Keratinocyte (primary cell): Measurements from ENCODE around the gene DBNL. TPM values are rescaled to one million over a fixed set of nuclear protein-coding genes. Genes with fewer than 3 reads are reported as not detected.

Source experiments
- DNase-seq: peaks from one replicate; pipeline ENCODE4 v3.0.0-alpha.2; 2011; ENCODE audit warnings: low read depth, missing footprints, low spot score
- FAIRE-seq: peaks from 2 replicates; lab custom pipeline; 2011; peaks lifted over from hg19 to GRCh38; lab: Jason Lieb, UNC
- H2AFZ ChIP-seq: 2 replicates; pipeline ENCODE4 v1.6.0; 2012; ENCODE audit warnings: low read length, control low read depth, inconsistent platforms; ENCODE audit not compliant: control insufficient read depth
- H3K27ac ChIP-seq: 2 replicates; pipeline ENCODE4 v1.5.1; 2011; ENCODE audit warnings: low read length; ENCODE audit not compliant: control insufficient read depth, insufficient read depth
- H3K27me3 ChIP-seq: 3 replicates; pipeline ENCODE4 v1.6.0; 2011; ENCODE audit warnings: low read length; ENCODE audit not compliant: control insufficient read depth, insufficient read depth; ENCODE audit errors: extremely low read depth
- H3K36me3 ChIP-seq, 2 experiments: 2 replicates in 1 of 2; 3 replicates in 1 of 2; pipeline ENCODE4 v1.5.1; 2011; ENCODE audit warnings: low read length in 2 of 2, mild to moderate bottlenecking in 1 of 2; ENCODE audit not compliant: control insufficient read depth in 2 of 2, insufficient read depth in 2 of 2; ENCODE audit errors: extremely low read depth in 1 of 2
- H3K4me1 ChIP-seq: 3 replicates; pipeline ENCODE4 v1.5.1; 2011; ENCODE audit warnings: low read length; ENCODE audit not compliant: control insufficient read depth, insufficient read depth; ENCODE audit errors: extremely low read depth
- H3K4me2 ChIP-seq: 3 replicates; pipeline ENCODE4 v1.6.0; 2011; ENCODE audit warnings: low read depth, low read length; ENCODE audit not compliant: control insufficient read depth, insufficient read depth; ENCODE audit errors: extremely low read depth
- H3K4me3 ChIP-seq, 3 experiments: fragments of 200-600 bp in 1 of 3; sonication (generic) in 1 of 3; 2 replicates in 2 of 3; 3 replicates in 1 of 3; pipeline ENCODE4 v1.5.1; 2011 to 2016; ENCODE audit warnings: low read length in 3 of 3, mild to moderate bottlenecking in 3 of 3, control low read depth in 2 of 3, inconsistent platforms in 1 of 3, low read depth in 1 of 3, mixed read lengths in 1 of 3, mixed run types in 1 of 3, moderate library complexity in 1 of 3; ENCODE audit not compliant: control insufficient read depth in 2 of 3, insufficient read depth in 2 of 3; ENCODE audit errors: extremely low read depth in 1 of 3
- H3K79me2 ChIP-seq: 2 replicates; pipeline ENCODE4 v1.6.0; 2012; ENCODE audit warnings: low read length; ENCODE audit not compliant: control insufficient read depth, insufficient read depth
- H3K9ac ChIP-seq: 3 replicates; pipeline ENCODE4 v1.6.0; 2011; ENCODE audit warnings: low read length; ENCODE audit not compliant: control insufficient read depth, insufficient read depth; ENCODE audit errors: extremely low read depth
- H3K9me1 ChIP-seq: 3 replicates; pipeline ENCODE4 v1.6.0; 2011; ENCODE audit warnings: low read length; ENCODE audit not compliant: control insufficient read depth, insufficient read depth; ENCODE audit errors: extremely low read depth
- H3K9me3 ChIP-seq: 2 replicates; pipeline ENCODE4 v1.5.1; 2012; ENCODE audit warnings: low read depth, low read length; ENCODE audit not compliant: control insufficient read depth
- H4K20me1 ChIP-seq: 3 replicates; pipeline ENCODE4 v1.6.0; 2011; ENCODE audit warnings: low read length; ENCODE audit not compliant: control insufficient read depth, insufficient read depth; ENCODE audit errors: extremely low read depth
- EZH2 ChIP-seq: IDR thresholded peaks from one replicate; pipeline ENCODE4 v1.6.1; 2012; ENCODE audit warnings: inconsistent platforms, mild to moderate bottlenecking, low read length, moderate library complexity
- dilution Hi-C: fragments of 300-500 bp; cut with MboI; formaldehyde crosslinking; loops from one replicate; pipeline ENCODE4 v1.7.0; 2020; ENCODE audit warnings: low sequenced_read_pairs; ENCODE audit not compliant: extremely low pct_ligation_motif_present
- polyA plus RNA-seq, 5 experiments: library from polyadenylated mRNA; depleted of rRNA in 3 of 5; stranded (reverse) in 3 of 5; stranded (forward) in 1 of 5; unstranded in 1 of 5; fragments of >200 nt; gene quantifications; 1 replicate in 1 of 5; 2 replicates in 3 of 5; 3 replicates in 1 of 5; pipeline versions ENCODE4 v1.2.1 to v1.2.3, GENCODE V29; 2011 to 2012; ENCODE audit warnings: missing spikeins in 2 of 5, low read depth in 1 of 5, low replicate concordance in 1 of 5
- TF ChIP-seq, protein P1 (sequence below), 3 experiments: IDR thresholded peaks in 1 of 3; conservative IDR thresholded peaks in 1 of 3; optimal IDR thresholded peaks in 1 of 3; 2 replicates in 2 of 3; 3 replicates in 1 of 3; pipeline versions ENCODE3 to v1.5.1; 2011; ENCODE audit warnings: low read length in 3 of 3, mild to moderate bottlenecking in 3 of 3, moderate library complexity in 2 of 3, control low read depth in 1 of 3, inconsistent platforms in 1 of 3; ENCODE audit not compliant: insufficient read depth in 2 of 3; ENCODE audit errors: extremely low read depth in 1 of 3

Gene DBNL
- polyA plus RNA-seq, 1 donor (not counting 4 experiments of a cell fraction or from before 2014, with no cell fraction given): 76.1 TPM

DNA sequence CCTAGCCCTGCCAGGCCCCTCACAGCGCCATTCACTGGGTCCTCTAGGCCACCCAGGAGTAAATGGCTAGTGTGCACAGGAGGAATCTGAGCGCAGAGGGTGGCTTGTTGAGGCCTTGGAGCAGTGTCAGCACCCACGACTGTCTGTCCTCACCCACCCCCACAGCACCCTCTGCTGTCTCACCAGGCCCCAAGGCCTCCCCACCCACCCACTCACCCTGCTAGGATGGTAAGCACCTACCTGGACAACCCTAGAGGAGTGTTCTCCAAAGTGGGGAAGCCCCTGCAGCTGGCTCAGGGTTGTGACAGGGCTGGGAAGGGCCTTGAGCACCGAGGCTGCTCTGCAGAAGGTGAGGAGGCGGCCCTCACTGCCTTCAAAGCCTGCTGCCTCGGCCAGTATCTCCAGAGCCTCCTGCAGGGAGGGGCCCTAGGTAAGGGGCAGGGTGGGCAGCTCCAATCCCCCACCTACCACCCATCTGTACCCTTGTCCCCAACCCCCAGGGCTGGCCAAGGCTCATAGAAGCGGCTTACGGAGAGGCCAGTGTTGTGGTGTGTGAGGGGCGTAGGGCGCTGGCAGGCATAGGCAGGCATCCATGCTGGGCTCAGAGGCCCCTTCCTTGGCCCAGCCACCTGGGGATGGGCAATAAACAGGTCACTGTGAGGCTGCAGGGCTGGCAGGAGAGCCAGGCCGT lies 35.0 kb downstream of the DBNL start:
- H3K4me3 ChIP-seq: no peak overlapping the region
- H3K36me3 ChIP-seq: peaks cover 6 to 27% of the 10 kb centered on the region in 2 experiments
- H3K79me2 ChIP-seq: no peaks in the 10 kb centered on the region
- no peak for DNase-seq
- no peak overlapping the region for H3K9ac ChIP-seq
- H3K4me2 ChIP-seq: no peak overlapping the region
- no peak overlapping the region for H2AFZ ChIP-seq
- dilution Hi-C loops: no loop called here
- no peak for FAIRE-seq
- H3K4me1 ChIP-seq: peaks cover 3% of the 10 kb centered on the region
- TF ChIP-seq, protein P1, sequence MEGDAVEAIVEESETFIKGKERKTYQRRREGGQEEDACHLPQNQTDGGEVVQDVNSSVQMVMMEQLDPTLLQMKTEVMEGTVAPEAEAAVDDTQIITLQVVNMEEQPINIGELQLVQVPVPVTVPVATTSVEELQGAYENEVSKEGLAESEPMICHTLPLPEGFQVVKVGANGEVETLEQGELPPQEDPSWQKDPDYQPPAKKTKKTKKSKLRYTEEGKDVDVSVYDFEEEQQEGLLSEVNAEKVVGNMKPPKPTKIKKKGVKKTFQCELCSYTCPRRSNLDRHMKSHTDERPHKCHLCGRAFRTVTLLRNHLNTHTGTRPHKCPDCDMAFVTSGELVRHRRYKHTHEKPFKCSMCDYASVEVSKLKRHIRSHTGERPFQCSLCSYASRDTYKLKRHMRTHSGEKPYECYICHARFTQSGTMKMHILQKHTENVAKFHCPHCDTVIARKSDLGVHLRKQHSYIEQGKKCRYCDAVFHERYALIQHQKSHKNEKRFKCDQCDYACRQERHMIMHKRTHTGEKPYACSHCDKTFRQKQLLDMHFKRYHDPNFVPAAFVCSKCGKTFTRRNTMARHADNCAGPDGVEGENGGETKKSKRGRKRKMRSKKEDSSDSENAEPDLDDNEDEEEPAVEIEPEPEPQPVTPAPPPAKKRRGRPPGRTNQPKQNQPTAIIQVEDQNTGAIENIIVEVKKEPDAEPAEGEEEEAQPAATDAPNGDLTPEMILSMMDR (optimal IDR thresholded peaks at IDR 0.05 in 1 of 3, IDR thresholded peaks at IDR 0.05 in 1 of 3, conservative IDR thresholded peaks at IDR 0.05 in 1 of 3; ENCODE audit: extremely low read depth in 1 of 3, insufficient read depth in 2 of 3, low read length in 3 of 3): no peak
- TF ChIP-seq EZH2: no peak
- no peaks in the 10 kb centered on the region for H3K27me3 ChIP-seq
- no peaks in the 10 kb centered on the region for H3K9me1 ChIP-seq
- H4K20me1 ChIP-seq: no peaks in the 10 kb centered on the region
- H3K9me3 ChIP-seq: no peaks in the 10 kb centered on the region
- H3K27ac ChIP-seq: no peak overlapping the region

DNA sequence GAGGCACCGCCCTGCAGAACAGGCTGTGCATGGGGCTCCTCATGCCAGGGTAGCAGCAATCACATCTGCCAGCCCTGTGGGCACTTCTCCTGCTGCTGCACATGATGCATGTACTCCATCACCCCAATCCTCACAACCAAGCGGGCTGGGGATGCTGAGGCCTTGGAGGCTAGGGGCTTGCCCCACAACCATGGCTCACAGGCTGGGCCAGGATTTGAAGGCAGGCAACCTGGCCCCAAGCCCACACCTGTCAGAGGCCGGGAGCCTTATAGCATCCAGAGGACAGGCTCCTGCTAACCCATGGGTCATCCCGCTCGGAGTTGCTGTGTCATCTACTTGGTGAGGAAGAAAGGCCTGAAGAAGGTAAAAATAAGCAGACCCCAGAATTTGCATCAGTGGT lies 35.6 kb downstream of the DBNL start:
- no peak overlapping the region for H3K27ac ChIP-seq
- H3K4me2 ChIP-seq: no peak overlapping the region
- no peaks in the 10 kb centered on the region for H3K9me3 ChIP-seq
- peaks cover 3% of the 10 kb centered on the region for H3K4me1 ChIP-seq
- DNase-seq (no peak), FAIRE-seq (no peak)
- no peak overlapping the region for H2AFZ ChIP-seq
- H3K27me3 ChIP-seq: no peaks in the 10 kb centered on the region
- dilution Hi-C loops: no loop called here
- no peak for TF ChIP-seq EZH2
- TF ChIP-seq, protein P1 (optimal IDR thresholded peaks at IDR 0.05 in 1 of 3, IDR thresholded peaks at IDR 0.05 in 1 of 3, conservative IDR thresholded peaks at IDR 0.05 in 1 of 3; ENCODE audit: extremely low read depth in 1 of 3, insufficient read depth in 2 of 3, low read length in 3 of 3): no peak
- no peak overlapping the region for H3K4me3 ChIP-seq
- peaks cover 6 to 27% of the 10 kb centered on the region in 2 experiments for H3K36me3 ChIP-seq
- H3K79me2 ChIP-seq: no peaks in the 10 kb centered on the region
- no peak overlapping the region for H3K9ac ChIP-seq
- H3K9me1 ChIP-seq: no peaks in the 10 kb centered on the region
- no peaks in the 10 kb centered on the region for H4K20me1 ChIP-seq
